Left ventricle myocardium inferior (tissue), 1 donor: ENCODE measurements around the gene LRRIQ3. TPM values are rescaled to one million over a fixed set of nuclear protein-coding genes. Genes with fewer than 3 reads are reported as not detected.
"Not testable (repeated sequence)": the region's sequence is repeated elsewhere in the genome, so short reads cannot be mapped to it uniquely, and the experiment has no call there.

ENCODE experiments used
- DNase-seq: peaks from one replicate; pipeline ENCODE4 v3.0.0-alpha.2; 2020
- H3K27ac ChIP-seq: fragments of 200-600 bp; replicated peaks from 2 replicates; pipeline ENCODE4 v1.8.0; 2021
- H3K27me3 ChIP-seq: fragments of 200-600 bp; 2 replicates; pipeline ENCODE4 v1.8.0; 2021; ENCODE audit warnings: low read depth
- H3K36me3 ChIP-seq: fragments of 200-600 bp; 2 replicates; pipeline ENCODE4 v1.8.0; 2021
- H3K4me1 ChIP-seq: fragments of 200-600 bp; 2 replicates; pipeline ENCODE4 v1.8.0; 2021
- H3K4me3 ChIP-seq: fragments of 200-600 bp; 2 replicates; pipeline ENCODE4 v1.8.0; 2021; ENCODE audit warnings: mild to moderate bottlenecking, moderate library complexity
- H3K9me3 ChIP-seq: fragments of 200-600 bp; replicated peaks from 2 replicates; pipeline ENCODE4 v1.8.0; 2021
- CTCF ChIP-seq: fragments of 200-600 bp; IDR thresholded peaks from 2 replicates; pipeline ENCODE4 v1.8.0; 2021; ENCODE audit warnings: antibody characterized with exemption, mild to moderate bottlenecking, borderline replicate concordance
- intact Hi-C: fragments of 100-400 bp; cut with micrococcal nuclease; formaldehyde crosslinking; loops from one replicate; pipeline ENCODE4 v1.11.0; 2022
- total RNA-seq: library from RNA; stranded (reverse); fragmentation: NEBNext Ultra II Directional; extraction: Animal tissue kit (Norgen Biotek cat#: 25700); gene quantifications from one replicate; pipeline ENCODE4 v1.2.1, GENCODE V29; 2021
- donor health status: DM: no; HTN: yes; CAD: no; lungs with severe emphysema.

The LRRIQ3 gene
- total RNA-seq, 1 donor from 2014 or later: 0.44 TPM

- H3K4me1 ChIP-seq: peaks cover 10% of the 10 kb centered on the region
- H3K4me3 ChIP-seq: no peak overlapping the region
- peaks cover 58% of the 10 kb centered on the region for H3K36me3 ChIP-seq
- no peak overlapping the region for H3K27ac ChIP-seq
- H3K27me3 ChIP-seq: no peaks in the 10 kb centered on the region
- intact Hi-C loops: no loop called here
- H3K9me3 ChIP-seq: no peaks in the 10 kb centered on the region
- TF ChIP-seq CTCF: no peak
- DNase-seq: no peak
These were observed 7.3 kb upstream of the LRRIQ3 start for GRCh38 chr1:74205266-74205665.

- Histone ChIP-seq H3K9me3 (no peaks in the 10 kb centered on the region), H3K27me3 (no peaks in the 10 kb centered on the region), H3K36me3 (peaks cover 46% of the 10 kb centered on the region), H3K4me1 (peaks cover 15% of the 10 kb centered on the region), H3K4me3 (peak overlapping the region; percentile 73), H3K27ac (no peak overlapping the region)
- intact Hi-C loops: no loop called here
- TF ChIP-seq CTCF: no peak
- DNase-seq: no peak
These were observed 1.5 kb upstream of the LRRIQ3 start for GRCh38 chr1:74199504-74199903.

- no peak for TF ChIP-seq CTCF
- H3K9me3 ChIP-seq: no peaks in the 10 kb centered on the region
- peak overlapping the region; percentile 73 for H3K4me3 ChIP-seq
- H3K4me1 ChIP-seq: peaks cover 15% of the 10 kb centered on the region
- H3K27me3 ChIP-seq: no peaks in the 10 kb centered on the region
- peak overlapping the region; percentile 84 for H3K27ac ChIP-seq
- peaks cover 24% of the 10 kb centered on the region for H3K36me3 ChIP-seq
- no peak for DNase-seq
- intact Hi-C loops: no loop called here
These were observed 721 bp downstream of the LRRIQ3 start for GRCh38 chr1:74197255-74197654.

GRCh38 chr1:74195339-74195738, 2.6 kb downstream of the LRRIQ3 start:
- DNase-seq: no peak
- Histone ChIP-seq H3K4me1 (peaks cover 15% of the 10 kb centered on the region), H3K27ac (no peak overlapping the region), H3K9me3 (no peaks in the 10 kb centered on the region), H3K27me3 (no peaks in the 10 kb centered on the region), H3K4me3 (no peak overlapping the region), H3K36me3 (peaks cover 5% of the 10 kb centered on the region)
- no peak for TF ChIP-seq CTCF
- intact Hi-C loops: no loop called here

GRCh38 chr1:74193908-74194307, 4.1 kb downstream of the LRRIQ3 start:
- Histone ChIP-seq H3K27me3 (no peaks in the 10 kb centered on the region), H3K36me3 (no peaks in the 10 kb centered on the region), H3K4me3 (no peak overlapping the region), H3K27ac (no peak overlapping the region), H3K9me3 (no peaks in the 10 kb centered on the region), H3K4me1 (peaks cover 3% of the 10 kb centered on the region)
- DNase-seq: no peak
- TF ChIP-seq CTCF: no peak
- intact Hi-C loops: no loop called here

- intact Hi-C loops: no loop called here
- no peak for TF ChIP-seq CTCF
- Histone ChIP-seq H3K27ac (no peak overlapping the region), H3K4me1 (no peaks in the 10 kb centered on the region), H3K9me3 (peaks cover 7% of the 10 kb centered on the region), H3K36me3 (no peaks in the 10 kb centered on the region), H3K4me3 (no peak overlapping the region), H3K27me3 (no peaks in the 10 kb centered on the region)
- no peak for DNase-seq
These were observed 17.5 kb downstream of the LRRIQ3 start for GRCh38 chr1:74180490-74180889.

- H3K27ac ChIP-seq, H3K36me3 ChIP-seq, DNase-seq, intact Hi-C loops, H3K27me3 ChIP-seq, H3K4me1 ChIP-seq, H3K4me3 ChIP-seq: not testable (repeated sequence)
- peaks cover 37% of the 10 kb centered on the region for H3K9me3 ChIP-seq
These were observed 23.6 kb downstream of the LRRIQ3 start for GRCh38 chr1:74174423-74174822.
